Measurements from ENCODE around the gene TGM5.
"Not testable (repeated sequence)": the region's sequence is repeated elsewhere in the genome, so short reads cannot be mapped to it uniquely, and the experiment has no call there.

The TGM5 gene

GRCh38 chr15:43275740-43276562 lies 9.2 kb upstream of the TGM5 start:
- no peak for DNase-seq (ENCODE audit: low read depth)

GRCh38 chr15:43274136-43274535 lies 7.4 kb upstream of the TGM5 start:
- no peak for DNase-seq (ENCODE audit: low read depth)

DNA sequence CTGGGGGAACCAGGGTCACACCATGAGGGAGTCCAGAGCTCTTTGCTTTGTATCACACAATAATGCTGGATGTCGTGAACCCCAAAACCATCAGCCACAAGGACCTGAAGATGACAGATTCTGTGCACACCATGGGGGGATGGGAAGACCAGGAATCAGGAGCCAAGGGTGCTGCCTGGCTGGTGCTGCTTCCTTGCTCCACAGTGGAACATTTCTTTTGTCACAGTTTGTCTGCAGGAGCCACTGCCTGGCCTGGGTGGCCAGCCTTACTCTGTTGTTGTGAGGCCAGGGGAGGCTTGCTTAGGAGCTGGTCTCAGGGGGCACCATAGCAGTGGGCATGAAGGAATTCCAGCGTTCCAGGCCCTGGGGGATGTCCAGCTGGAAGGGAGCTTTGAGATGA lies 6.5 kb upstream of the TGM5 start:
- no peak for DNase-seq (ENCODE audit: low read depth)

- not testable (repeated sequence) for DNase-seq (ENCODE audit: low read depth)
These were observed 5.2 kb upstream of the TGM5 start for GRCh38 chr15:43271908-43272307.

GRCh38 chr15:43270676-43271306 lies 4.1 kb upstream of the TGM5 start:
- DNase-seq (ENCODE audit: low read depth): no peak

- no peak for DNase-seq (ENCODE audit: low read depth)
These were observed 3.5 kb upstream of the TGM5 start for GRCh38 chr15:43270113-43270665.

GRCh38 chr15:43268111-43269105 lies 1.7 kb upstream of the TGM5 start:
- DNase-seq (ENCODE audit: low read depth): no peak

DNA sequence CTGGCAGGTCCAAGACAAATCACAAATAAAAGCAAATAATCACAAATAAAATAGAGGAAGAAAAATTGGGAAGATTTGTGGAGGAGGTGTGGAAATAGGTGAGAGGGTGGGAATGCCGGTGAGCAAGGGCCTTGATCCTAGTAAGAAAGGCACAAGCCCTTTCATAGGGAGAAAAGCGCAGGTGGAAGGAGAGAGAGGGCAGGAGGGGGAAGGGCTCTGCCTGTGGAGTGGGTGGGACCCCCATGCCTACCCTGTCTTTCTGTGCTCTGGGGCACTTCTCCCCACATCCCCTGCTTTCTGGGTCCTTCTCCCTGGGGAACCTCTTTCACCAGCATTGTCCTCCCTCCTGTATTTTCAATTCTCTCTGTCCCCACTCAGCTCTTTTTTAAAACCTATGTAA lies 711 bp upstream of the TGM5 start:
- DNase-seq (ENCODE audit: low read depth): no peak

GRCh38 chr15:43266386-43266785 lies 342 bp downstream of the TGM5 start:
- no peak for DNase-seq (ENCODE audit: low read depth)

DNA sequence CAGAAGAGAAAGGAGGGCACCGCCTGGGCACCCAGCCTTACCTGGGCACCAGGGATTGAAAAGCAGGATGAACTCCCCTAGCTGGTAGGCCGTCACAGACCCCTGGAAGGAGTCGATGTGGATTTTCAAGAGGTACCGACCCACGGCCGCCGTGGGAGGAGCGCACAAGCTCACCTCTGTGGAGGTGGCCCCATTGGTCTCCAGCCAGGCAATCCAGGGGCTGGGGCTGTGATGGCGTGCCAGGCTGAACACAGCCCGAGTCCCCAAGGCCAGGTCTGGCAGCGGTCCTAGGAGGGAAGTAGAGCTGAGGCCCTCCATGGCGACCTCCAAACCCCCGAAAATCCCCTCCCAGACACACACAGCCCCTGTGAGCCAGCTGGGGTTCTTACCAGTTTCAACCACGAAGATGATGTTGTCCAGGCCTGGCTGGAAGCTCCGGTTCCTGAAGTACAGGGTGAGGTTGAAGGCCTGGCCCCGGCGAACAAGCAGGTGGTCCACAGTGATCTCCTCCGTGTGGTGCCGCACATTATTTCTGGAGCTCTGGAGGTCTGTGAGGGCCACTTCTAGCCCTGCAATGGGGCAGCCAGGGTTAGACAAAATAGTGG lies 6.6 kb downstream of the TGM5 start:
- DNase-seq (ENCODE audit: low read depth): no peak

GRCh38 chr15:43258781-43259180 lies 7.9 kb downstream of the TGM5 start:
- DNase-seq (ENCODE audit: low read depth): no peak

GRCh38 chr15:43256341-43256740 lies 10.4 kb downstream of the TGM5 start:
- DNase-seq (ENCODE audit: low read depth): no peak

GRCh38 chr15:43255376-43255775 lies 11.4 kb downstream of the TGM5 start:
- no peak for DNase-seq (ENCODE audit: low read depth)

DNA sequence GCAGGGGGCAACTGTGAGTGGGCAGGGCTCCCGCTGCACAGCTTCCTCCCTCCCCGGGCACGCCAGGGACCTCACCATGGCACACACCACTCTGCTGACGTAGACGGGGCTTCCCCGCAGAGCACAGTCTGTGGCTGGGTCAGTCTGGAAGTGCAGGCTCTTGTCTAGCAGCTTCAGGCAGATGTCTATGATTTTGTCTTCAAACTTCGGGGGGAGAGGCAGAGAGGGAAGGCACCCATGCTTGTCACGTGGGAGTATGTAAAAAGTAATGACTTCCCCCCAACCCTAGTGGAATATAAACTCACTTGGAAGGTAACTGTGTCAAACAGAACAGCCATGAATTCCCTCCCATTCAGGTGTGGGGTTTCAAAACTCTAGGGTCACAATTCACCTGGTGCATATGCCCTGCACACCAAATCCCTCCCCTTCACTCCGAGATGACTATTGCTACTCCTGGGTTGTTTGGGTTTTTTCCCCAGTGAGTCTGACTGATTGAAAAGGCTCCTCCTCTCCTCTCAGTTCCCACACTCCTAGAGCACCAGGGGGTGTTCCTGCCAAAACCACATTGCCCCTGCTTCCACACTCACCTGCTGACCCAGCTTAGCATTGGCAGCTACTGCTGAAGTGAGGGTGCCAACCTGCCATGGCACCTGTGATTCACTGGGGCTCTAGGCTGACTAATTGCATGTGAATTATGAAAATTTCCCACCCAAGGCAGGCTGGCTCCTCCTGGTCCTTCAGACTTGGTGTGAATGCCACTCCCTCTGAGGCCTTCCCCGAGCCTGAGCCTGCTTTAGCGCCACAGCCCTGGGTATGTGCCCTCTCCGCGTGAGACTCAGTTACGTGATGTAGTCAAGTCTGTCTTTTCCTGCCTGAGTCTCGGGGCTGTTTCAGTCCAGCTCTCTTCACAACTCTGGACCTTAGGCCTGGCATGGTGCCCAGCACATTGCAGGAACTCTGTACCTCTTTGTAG lies 13.0 kb downstream of the TGM5 start:
- no peak for DNase-seq (ENCODE audit: low read depth)

GRCh38 chr15:43251871-43252250 lies 14.9 kb downstream of the TGM5 start:
- no peak for DNase-seq (ENCODE audit: low read depth)

GRCh38 chr15:43251185-43251870 lies 15.4 kb downstream of the TGM5 start:
- DNase-seq (ENCODE audit: low read depth): no peak

DNA sequence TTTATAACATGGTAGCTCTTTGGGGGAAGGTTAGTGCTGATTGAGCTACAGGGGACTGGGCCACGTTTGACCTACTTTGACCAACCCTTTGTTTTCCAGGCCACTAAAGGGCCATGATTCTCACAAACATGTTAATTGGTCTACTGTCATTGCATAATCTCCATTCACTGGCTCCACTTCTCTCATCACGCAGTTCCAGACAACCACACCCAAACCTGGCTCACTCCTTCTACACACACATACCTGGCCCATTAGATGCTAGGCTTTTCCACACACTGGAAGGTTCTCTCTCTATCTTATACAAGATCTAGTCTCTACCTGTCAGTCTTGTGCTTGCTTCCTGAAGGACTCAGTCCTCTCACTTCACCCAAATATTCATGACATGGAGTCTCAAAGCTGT lies 15.9 kb downstream of the TGM5 start:
- no peak for DNase-seq (ENCODE audit: low read depth)

DNA sequence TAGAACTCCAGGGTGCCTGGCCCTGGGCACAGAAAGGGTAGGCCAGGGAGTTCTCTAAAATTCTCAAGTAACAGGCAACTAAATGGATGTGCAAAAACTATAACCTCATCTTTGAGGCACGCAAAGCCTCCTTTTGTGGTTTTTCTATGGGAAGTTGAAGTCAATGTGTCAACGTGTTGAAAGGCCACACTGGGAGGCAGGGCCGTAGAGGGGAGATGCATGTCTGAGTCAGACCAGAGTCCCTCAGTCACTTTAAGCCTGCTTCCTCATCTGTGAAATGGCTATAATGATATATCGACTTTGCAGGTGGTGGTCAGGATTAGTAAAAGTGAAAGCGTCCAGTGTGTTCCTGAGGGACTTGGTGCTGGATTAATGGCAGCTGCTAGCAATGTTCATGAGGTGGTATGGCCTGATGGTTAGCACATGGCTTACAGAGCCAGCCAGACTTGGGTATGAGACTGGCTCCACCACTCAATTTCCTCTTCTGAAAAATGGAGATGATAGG lies 17.0 kb downstream of the TGM5 start:
- DNase-seq (ENCODE audit: low read depth): no peak

DNA sequence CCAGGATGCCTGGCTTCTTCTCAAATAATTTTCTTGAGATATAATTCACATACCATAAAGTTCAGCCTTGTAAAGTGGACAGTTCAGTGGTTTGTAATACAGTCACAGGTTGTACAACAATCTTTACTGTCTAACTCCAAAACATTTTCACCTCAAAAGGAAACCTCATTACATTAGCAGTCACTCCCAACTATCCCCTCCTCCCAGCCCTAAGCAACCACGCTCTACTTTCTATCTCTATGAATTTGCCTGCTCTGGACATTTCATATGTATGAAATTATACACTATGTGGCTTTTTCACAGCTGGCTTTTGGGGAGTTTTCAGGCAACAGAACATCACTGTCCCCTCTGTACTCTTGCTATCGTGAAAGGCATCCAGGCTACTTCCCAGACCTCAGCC lies 17.5 kb downstream of the TGM5 start:
- no peak for DNase-seq (ENCODE audit: low read depth)

DNA sequence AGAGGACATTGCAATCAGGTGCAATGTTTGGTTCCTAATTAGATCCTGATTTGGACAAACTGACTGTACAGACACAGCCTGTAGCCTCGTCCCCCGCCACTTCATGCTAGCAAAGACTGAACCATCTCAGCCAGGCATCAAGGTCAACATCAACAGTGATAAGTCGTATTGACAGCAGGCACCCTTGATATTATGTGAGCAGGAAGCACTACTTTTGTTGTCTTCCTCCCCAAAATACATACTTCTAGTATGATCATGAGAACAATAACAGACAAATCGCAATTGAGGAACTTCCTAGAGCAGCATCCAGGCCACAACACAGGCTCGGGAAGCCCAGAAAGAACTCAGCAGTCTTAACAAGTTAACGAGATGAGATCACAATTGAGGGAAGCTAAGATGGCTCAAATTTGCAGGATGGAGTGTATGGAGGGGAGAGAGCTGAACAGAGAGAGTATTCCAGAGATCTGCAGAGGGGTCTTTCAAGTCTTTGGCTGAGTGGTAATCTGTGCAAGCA lies 20.4 kb downstream of the TGM5 start:
- no peak for DNase-seq (ENCODE audit: low read depth)

Measured in stimulated activated CD8-positive, alpha-beta memory T cell treated with anti-CD3 and anti-CD28 coated beads, Interleukin-15, amount 100 ng/mL, for 24 hours (primary cell).